Upper lobe of left lung (tissue), 6 donors: ENCODE data around the gene PRKAR1B. TPM values are rescaled to one million over a fixed set of nuclear protein-coding genes. Genes with fewer than 3 reads are reported as not detected.

Source experiments
- ATAC-seq, 2 donors: fragments of 200-7000 bp; cut with Tn5 transposase; one replicate each; pipeline ENCODE4 v1.9.1; 2022; ENCODE audit warnings: mild to moderate bottlenecking in 2 of 2, moderate library complexity in 2 of 2; ENCODE audit not compliant: low FRiP score in 2 of 2
- DNase-seq, 2 donors: peaks; one replicate each; pipeline ENCODE4 v3.0.0-alpha.2; 2019 to 2020
- H3K27ac ChIP-seq, 4 donors: fragments of 200-600 bp; sonication (generic); one replicate each; pipeline ENCODE4 v1.5.1; 2016 to 2019
- H3K27me3 ChIP-seq, 4 donors: fragments of 200-600 bp; sonication (generic); one replicate each; pipeline ENCODE4 v1.5.1; 2017 to 2019
- H3K36me3 ChIP-seq, 4 donors: fragments of 200-600 bp; sonication (generic); one replicate each; pipeline ENCODE4 v1.5.1; 2016 to 2019
- H3K4me1 ChIP-seq, 4 donors: fragments of 200-600 bp; sonication (generic); one replicate each; pipeline ENCODE4 v1.5.1; 2018 to 2019
- H3K4me3 ChIP-seq, 4 donors: fragments of 200-600 bp; sonication (generic); one replicate each; pipeline ENCODE4 v1.5.1; 2017 to 2019; ENCODE audit warnings: mild to moderate bottlenecking in 2 of 4, moderate library complexity in 1 of 4
- H3K9me3 ChIP-seq, 4 donors: fragments of 200-600 bp; sonication (generic); one replicate each; pipeline ENCODE4 v1.5.1; 2018 to 2019
- EP300 ChIP-seq, 4 donors: sonication (generic); formaldehyde crosslinking; IDR thresholded peaks; one replicate each; pipeline ENCODE4 v1.5.1; 2017; ENCODE audit warnings: antibody characterized with exemption in 4 of 4, control low read depth in 2 of 4
- POLR2A ChIP-seq, 4 donors: fragments of 450-650 bp; IDR thresholded peaks; one replicate each; pipeline ENCODE4 v1.5.1; 2016 to 2017; ENCODE audit warnings: antibody characterized with exemption in 4 of 4, mild to moderate bottlenecking in 2 of 4
- POLR2AphosphoS5 ChIP-seq, 2 donors: sonication (generic); formaldehyde crosslinking; IDR thresholded peaks; one replicate each; pipeline ENCODE4 v1.5.1; 2017; ENCODE audit warnings: antibody characterized with exemption in 2 of 2
- WGBS, 2 donors: methylation state at CpG; one replicate each; pipeline ENCODE4 v1.1.5; 2017 to 2018; 5-methylcytosine and 5-hydroxymethylcytosine counted together
- total RNA-seq, 6 donors: library from RNA; depleted of rRNA in 4 of 6; stranded (reverse); fragments of >200 nt in 4 of 6; gene quantifications; one replicate each; pipeline versions ENCODE4 v1.1.0 to v1.2.1, GENCODE V29; 2016 to 2021
- TF ChIP-seq, protein P1 (sequence below), 6 experiments: fragments of 450-650 bp in 4 of 6; fragments of 200-600 bp in 2 of 6; sonication (generic) in 2 of 6; IDR thresholded peaks; one replicate each; pipeline ENCODE4 v1.5.1; 2016 to 2019; ENCODE audit warnings: antibody characterized with exemption in 6 of 6
- donor health status: DM: no; HTN: no; CAD: no; lungs with moderate emphysema.
- donor health status: DM: no; HTN: yes; CAD: no; lungs with severe emphysema.

PRKAR1B gene
- total RNA-seq, 6 donors from 2014 or later: 10.3 to 24.4 (median 20.9) TPM

DNA sequence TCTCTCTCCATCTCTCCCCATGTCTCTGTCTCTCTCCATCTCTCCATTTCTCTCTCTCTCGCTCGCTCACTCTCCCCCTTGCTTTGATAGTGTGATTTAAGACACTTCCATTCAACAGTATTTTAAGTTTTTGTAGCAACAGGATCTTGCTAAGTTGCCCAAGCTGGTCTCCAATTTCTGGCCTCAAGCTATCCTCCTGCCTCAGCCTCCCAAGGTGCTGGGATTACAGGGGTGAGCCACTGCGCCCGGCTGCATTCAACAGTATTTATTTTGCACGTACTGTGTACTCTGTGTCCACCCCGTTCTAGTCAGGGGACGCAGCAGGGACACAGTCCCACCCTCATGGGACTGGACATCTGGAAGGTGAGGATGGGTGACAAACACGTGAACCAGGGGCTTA, 193.0 kb downstream of the PRKAR1B start:
- Histone ChIP-seq H3K36me3 (no peaks in the 10 kb centered on the region), H3K27me3 (no peaks in the 10 kb centered on the region), H3K4me1 (peaks cover 13 to 16% (median 15%) of the 10 kb centered on the region in 4 donors), H3K4me3 (no peak overlapping the region), H3K27ac (no peak overlapping the region), H3K9me3 (no peaks in the 10 kb centered on the region)
- WGBS, 2 donors: 90 to 93% methylated on average over 8 of the region's 8 CpGs
- ATAC-seq: no peak
- TF ChIP-seq EP300 (IDR thresholded peaks at IDR 0.05) (no peak), POLR2AphosphoS5 (IDR thresholded peaks at IDR 0.05) (no peak), POLR2A (IDR thresholded peaks at IDR 0.05) (no peak)
- TF ChIP-seq, protein P1, sequence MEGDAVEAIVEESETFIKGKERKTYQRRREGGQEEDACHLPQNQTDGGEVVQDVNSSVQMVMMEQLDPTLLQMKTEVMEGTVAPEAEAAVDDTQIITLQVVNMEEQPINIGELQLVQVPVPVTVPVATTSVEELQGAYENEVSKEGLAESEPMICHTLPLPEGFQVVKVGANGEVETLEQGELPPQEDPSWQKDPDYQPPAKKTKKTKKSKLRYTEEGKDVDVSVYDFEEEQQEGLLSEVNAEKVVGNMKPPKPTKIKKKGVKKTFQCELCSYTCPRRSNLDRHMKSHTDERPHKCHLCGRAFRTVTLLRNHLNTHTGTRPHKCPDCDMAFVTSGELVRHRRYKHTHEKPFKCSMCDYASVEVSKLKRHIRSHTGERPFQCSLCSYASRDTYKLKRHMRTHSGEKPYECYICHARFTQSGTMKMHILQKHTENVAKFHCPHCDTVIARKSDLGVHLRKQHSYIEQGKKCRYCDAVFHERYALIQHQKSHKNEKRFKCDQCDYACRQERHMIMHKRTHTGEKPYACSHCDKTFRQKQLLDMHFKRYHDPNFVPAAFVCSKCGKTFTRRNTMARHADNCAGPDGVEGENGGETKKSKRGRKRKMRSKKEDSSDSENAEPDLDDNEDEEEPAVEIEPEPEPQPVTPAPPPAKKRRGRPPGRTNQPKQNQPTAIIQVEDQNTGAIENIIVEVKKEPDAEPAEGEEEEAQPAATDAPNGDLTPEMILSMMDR (IDR thresholded peaks at IDR 0.05): no peak
- no peak for DNase-seq

DNA sequence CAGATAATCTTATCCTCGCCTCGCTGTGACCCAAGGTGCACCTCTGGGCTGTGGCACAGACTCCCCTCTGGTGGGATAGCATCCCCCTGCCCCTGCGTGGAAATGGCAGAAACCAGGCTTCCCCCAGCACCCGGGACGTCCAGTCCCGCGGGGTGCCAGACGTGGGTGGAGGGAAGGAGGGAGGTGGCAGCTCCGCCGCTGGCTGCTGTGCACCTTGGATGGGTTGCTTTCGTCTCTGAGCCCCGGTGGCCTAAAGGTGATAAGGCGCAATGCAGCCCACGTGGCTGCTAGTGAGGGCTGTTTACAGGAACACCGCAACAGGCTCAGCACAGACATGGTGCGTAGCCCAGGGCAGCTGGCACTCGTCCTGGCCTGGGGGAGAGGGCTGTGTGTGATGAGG, 193.8 kb downstream of the PRKAR1B start:
- no peaks in the 10 kb centered on the region for H3K27me3 ChIP-seq
- no peaks in the 10 kb centered on the region for H3K36me3 ChIP-seq
- no peak overlapping the region for H3K27ac ChIP-seq
- H3K4me1 ChIP-seq: peaks cover 4 to 8% (median 7%) of the 10 kb centered on the region in 4 donors
- ATAC-seq (no peak), DNase-seq (peak in 1 of 2 donors; percentile 56)
- no peak for TF ChIP-seq POLR2A (IDR thresholded peaks at IDR 0.05)
- TF ChIP-seq EP300 (IDR thresholded peaks at IDR 0.05): no peak
- TF ChIP-seq, protein P1 (IDR thresholded peaks at IDR 0.05): no peak
- no peak for TF ChIP-seq POLR2AphosphoS5 (IDR thresholded peaks at IDR 0.05)
- WGBS, 2 donors: 69 to 79% methylated on average over 9 to 15 of the region's 17 CpGs
- no peak overlapping the region for H3K4me3 ChIP-seq
- no peaks in the 10 kb centered on the region for H3K9me3 ChIP-seq

DNA sequence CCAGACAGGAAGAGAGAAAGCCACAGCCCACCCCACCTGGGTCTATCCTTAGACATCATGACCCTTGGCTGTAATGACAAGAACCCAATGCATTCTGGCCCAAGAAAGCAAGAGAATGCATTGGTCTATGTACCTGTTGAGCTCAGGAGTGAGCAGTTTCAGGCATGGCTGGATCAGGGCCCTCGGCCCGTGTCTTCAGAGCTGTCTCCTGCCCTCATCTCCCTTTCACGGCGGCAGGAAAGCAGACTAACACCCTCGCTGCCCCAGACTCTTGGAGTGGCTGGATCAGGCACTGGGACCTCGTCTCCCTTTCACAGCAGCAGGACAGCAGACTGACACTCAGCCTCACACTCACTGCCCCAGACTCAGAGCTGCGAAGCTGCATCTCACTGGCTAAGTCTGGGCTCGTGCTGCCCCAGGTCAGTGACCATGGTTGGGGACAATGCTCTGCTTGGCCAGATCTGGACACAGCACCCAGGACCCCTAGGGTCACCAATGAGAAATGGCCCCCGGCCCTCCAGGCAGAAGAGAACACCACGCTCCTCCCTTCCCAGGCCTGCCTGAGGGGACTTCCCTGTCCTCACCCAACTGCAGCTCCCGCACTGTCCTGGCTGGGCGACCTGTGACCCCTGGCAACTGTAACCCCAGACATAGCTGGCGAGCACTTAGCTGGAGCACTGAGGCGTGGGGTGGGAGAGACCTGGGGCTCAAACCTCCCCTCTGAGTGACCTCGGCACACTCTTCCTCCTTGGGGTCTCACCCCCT, 194.5 kb downstream of the PRKAR1B start:
- no peaks in the 10 kb centered on the region for H3K9me3 ChIP-seq
- H3K27me3 ChIP-seq: no peaks in the 10 kb centered on the region
- no peak overlapping the region for H3K27ac ChIP-seq
- WGBS, 2 donors: 90 to 93% methylated on average over 4 to 15 of the region's 15 CpGs
- peak in 1 of 2 donors; percentile 51 for ATAC-seq
- H3K4me3 ChIP-seq: no peak overlapping the region
- TF ChIP-seq POLR2A (IDR thresholded peaks at IDR 0.05) (no peak), POLR2AphosphoS5 (IDR thresholded peaks at IDR 0.05) (no peak), EP300 (IDR thresholded peaks at IDR 0.05) (no peak)
- TF ChIP-seq, protein P1 (IDR thresholded peaks at IDR 0.05): no peak
- peaks cover 0 to 1% (median under 1%) of the 10 kb centered on the region in 4 donors for H3K4me1 ChIP-seq
- DNase-seq: no peak
- no peaks in the 10 kb centered on the region for H3K36me3 ChIP-seq

DNA sequence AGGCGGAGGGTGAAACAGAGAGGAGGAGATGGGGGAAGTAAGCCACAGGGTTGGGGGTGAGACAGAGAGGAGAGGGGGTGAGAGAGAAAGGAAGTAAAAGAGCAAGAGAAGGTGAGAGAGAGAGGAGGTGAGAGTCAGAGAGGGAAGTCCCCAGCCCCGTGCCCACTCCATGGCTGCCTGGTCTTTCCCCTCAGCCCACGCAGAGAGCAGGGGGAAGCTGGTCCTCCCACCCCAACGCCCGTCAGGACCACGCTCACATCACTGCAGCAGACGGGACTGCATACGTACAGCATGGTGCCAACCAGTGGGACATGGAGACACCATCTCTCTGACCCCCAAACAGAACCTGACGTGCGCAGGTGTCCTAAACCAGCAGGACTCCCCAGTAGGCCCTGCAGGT, 195.3 kb downstream of the PRKAR1B start:
- H3K4me1 ChIP-seq: no peaks in the 10 kb centered on the region
- no peak overlapping the region for H3K27ac ChIP-seq
- no peak overlapping the region for H3K4me3 ChIP-seq
- WGBS, 2 donors: 70% methylated on average over 10 of the region's 10 CpGs
- TF ChIP-seq, protein P1 (IDR thresholded peaks at IDR 0.05): no peak
- no peak for TF ChIP-seq POLR2A (IDR thresholded peaks at IDR 0.05)
- no peak for TF ChIP-seq EP300 (IDR thresholded peaks at IDR 0.05)
- TF ChIP-seq POLR2AphosphoS5 (IDR thresholded peaks at IDR 0.05): no peak
- no peaks in the 10 kb centered on the region for H3K27me3 ChIP-seq
- no peaks in the 10 kb centered on the region for H3K36me3 ChIP-seq
- DNase-seq: no peak
- ATAC-seq: no peak
- H3K9me3 ChIP-seq: no peaks in the 10 kb centered on the region

DNA sequence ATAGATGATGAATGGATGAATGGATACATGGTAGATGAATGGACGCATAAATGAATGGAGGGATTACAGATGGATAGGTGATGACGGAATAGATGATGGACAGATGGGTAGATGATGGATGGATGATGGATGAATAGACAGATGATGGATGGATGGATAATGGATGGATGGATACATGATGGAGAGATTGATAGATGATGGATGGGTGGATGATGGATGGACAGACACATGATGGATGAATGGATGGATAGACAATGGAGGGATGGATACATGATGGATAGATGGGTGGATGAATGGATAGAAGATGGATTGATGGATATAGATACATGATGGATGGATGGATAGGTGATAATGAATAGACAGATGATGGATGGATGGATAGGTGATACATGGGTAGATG, 198.6 kb downstream of the PRKAR1B start:
- Histone ChIP-seq H3K27me3 (no peaks in the 10 kb centered on the region), H3K27ac (no peak overlapping the region), H3K36me3 (no peaks in the 10 kb centered on the region), H3K4me3 (no peak overlapping the region), H3K9me3 (no peaks in the 10 kb centered on the region), H3K4me1 (no peaks in the 10 kb centered on the region)
- ATAC-seq: no peak
- TF ChIP-seq POLR2A (IDR thresholded peaks at IDR 0.05) (no peak), EP300 (IDR thresholded peaks at IDR 0.05) (no peak), POLR2AphosphoS5 (IDR thresholded peaks at IDR 0.05) (no peak)
- TF ChIP-seq, protein P1 (IDR thresholded peaks at IDR 0.05): no peak
- WGBS, 2 donors: 92 to 95% methylated on average over 2 of the region's 2 CpGs
- DNase-seq: no peak
